ENCODE measurements around the gene MIER1.
"Not testable (repeated sequence)": the region's sequence is repeated elsewhere in the genome, so short reads cannot be mapped to it uniquely, and the experiment has no call there.

MIER1 gene
- total RNA-seq: 121 to 135 (median 132) reads per million in 4 experiments

DNA sequence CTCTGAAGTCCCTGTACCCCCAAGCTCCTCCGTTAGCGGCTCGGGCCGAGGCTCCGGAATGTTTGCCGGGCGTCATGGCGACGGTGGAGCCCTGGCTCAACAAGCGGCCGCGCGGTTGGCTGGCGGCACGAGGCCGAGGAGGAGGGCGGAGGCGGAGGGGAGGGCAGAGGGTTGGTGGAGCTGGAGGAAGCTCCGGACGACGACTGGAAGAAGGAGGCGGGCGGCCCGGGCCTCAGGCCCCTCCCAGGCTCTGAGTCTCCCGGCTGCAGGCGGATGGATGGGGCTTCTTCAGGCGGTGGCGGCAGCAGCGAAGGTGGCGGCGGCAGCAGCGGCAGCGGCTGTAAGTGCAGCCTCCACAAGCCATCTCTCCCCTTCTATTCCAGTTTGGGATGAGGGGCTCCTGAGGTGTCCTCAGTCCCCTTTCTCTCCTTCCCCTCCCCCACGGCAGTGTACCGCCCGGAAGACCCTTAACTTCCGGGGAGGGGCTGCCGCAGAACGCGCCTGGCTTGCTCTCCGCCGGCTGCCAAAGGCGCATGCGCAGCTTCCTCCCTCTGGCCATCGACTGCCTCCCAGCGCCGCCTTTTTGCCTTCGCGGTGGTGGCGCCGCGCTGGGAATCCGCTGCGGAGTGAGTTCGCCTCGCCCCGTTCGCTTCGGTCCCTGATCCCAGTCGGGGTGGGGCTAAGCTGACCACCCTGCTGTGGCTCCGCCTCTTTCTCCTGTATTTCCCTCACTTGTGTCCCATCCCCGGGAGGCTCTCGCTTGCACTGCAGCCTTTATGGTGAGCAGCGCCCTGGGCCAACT, at the start of gene MIER1, which contains the start of gene DNAI4:
TSS of gene MIER1 (plus strand) at position 235 of the 802 bp plus-strand sequence. CDS start at position 274, 39 bp downstream.
TSS of gene DNAI4 (minus strand) at position 101 of the 802 bp plus-strand sequence. CDS start at position 76, 25 bp downstream.
- peak; percentile 93 for DNase-seq

DNA sequence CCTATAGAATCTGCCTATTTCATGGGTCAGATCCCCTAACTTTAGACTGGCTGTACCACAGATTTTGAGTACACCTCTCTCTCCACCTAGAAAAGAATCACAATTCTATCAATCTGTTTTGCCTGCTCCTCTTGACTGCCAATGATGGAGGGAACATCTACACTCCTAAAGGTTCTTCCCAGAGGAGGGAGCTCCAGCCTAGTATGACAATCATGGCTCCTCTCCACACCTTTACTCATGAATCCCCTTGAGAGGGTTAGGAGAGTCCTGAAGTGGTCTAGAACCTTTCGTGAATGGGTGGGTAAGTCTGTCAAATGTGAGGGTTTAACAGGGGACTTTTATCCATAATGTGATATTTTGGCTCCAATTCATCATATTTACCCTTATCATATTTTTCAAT, 48.1 kb upstream of the MIER1 start:
- DNase-seq: no peak

DNA sequence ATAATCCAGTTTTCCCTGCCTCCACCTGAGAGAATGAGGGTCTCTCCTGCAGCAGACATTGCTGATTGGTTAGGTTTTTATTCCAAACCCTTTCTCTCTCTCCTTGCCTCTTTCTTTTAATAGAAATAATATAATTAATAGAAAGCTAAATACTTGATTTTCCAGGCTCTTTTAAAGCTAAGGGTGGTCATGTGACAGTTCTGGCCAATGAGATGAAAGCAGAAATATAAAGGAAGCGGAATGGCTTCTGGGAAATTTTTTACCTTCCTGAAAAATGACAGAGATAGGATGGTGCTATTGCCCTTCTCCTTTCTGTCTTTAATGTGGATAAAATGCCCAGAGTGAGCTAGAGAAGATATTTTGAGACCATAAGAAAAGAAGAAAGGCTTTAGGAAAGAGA, 35.8 kb upstream of the MIER1 start:
- DNase-seq: no peak

DNA sequence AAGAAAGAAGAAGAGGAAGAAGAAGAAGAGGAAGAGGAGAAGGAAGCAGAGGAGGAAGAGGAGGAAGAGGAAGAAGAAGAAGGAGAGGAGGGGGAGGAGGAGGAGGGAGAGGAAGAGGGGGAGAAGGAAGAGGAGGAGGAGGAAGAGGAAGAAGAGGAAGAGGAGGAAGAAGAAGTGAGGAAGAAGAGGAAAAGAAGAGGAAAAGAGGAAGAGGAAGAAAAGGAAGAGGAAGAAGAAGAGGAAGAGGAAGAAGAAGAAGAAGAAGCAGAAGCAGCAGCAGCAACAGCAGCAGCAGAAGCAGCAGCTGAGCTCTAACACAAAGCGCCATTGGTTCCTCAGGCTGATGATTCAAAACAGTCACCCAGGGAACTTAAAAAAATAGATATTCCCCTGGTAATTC, 34.2 kb upstream of the MIER1 start:
- DNase-seq: no peak

DNA sequence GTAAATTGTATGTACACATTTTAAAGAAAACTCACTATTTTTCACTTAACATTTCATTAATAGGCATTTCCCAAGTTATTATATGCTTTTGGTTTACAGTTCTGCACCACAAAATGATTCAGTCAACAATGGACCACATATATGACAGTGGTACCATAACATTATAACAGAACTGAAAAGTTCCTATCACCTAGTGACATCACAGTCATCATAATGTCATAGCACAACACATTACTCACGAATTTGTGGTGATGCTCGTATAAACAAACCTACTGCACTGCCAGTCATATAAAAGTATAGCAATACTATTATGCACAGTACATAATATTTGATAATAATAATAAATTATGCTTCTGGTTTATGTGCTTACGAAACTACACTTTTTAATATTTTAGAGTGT, 31.1 kb upstream of the MIER1 start:
- no peak for DNase-seq

DNA sequence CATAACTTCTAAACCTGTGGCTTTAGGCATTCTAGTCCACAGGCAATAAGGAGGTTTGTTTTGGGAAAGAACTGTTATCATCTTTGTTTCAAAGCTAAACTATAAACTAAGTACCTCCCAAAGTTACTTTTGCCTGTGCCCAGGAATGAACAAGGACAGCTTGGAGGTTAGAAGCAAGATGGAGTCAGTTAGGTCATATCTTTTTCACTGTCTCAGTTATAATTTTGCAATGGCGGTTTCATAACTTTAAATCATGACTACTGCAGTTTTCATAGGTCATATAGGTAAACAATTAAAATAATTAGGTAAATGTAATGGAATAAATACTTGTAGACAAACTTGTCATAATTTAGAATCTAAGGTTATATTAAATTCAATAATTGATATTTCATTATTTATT, 9.6 kb upstream of the MIER1 start:
- DNase-seq: not testable (repeated sequence)

DNA sequence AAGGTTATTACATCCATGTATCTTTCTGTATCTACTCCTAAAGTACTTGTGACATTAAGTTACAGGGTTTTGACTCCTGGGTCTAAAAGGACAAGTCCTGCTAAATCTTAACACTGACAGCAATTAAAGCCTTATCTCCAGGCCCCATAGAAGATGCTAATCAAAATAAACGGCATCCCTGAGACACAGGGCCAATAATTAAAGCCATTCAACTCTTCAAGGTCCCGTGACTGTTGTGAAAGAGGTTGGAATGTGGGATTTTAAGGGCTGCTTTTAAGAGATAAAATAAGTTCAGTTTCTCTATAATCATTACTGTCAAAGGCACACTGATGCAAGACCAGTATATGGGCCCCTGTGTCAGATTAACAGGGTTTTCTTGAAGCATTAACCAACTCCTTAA, 8.5 kb upstream of the MIER1 start:
- DNase-seq: no peak

DNA sequence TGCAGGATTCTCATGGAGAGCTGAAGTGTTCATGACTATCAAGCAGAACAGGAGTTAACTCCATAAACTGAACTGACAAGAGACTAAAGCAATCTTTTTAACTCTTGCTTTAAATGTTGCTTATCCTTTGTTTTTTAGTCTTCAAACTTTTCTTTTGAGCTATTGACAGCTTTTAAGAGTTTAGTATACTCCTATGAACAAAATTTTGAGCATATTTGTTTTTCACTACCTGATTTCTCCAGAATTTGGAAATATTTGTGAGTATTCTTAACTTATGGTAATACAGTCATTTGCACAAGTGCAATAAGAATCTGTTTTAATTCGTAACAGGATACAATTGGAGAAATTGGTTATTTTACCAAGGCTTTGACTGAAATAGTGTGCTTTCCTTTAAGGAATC, 7.3 kb upstream of the MIER1 start:
- no peak for DNase-seq

DNA sequence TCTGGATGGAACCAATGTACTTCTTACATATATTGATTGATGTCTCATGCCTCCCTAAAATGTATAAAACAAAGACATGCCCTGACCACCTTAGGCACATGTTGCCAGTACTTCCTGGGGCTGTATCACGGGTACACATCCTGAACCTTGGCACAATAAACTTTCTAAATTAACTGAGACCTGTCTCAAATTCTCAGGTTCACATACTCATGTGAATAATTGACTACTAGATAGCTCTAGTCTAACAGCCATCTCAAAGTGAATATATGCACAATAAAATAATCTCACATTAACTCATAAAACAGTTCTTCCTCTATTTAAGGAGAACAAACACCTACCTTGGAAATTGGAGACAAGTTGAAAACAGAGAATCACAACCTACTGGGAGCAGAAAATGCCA, 5.7 kb upstream of the MIER1 start:
- DNase-seq: no peak

DNA sequence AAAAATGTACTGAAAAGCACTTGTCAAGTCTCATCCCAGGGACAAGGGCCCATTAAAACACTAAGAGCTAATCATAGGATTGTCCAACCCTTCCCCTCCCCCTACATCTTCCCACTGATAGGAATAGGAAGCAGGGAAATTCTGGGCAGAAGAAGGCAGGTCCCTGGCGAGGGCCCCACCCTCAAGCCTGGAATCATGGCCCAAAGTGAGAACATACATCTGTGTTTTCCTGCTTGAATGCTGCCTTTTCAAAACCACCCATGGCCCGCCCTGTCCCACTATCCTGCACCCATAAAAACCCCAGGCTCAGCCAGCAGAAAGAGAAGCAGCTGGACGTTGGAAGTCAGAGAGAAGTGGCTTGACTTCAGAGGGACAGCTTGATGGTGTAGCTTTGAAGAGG, 5.0 kb upstream of the MIER1 start:
- DNase-seq: no peak

DNA sequence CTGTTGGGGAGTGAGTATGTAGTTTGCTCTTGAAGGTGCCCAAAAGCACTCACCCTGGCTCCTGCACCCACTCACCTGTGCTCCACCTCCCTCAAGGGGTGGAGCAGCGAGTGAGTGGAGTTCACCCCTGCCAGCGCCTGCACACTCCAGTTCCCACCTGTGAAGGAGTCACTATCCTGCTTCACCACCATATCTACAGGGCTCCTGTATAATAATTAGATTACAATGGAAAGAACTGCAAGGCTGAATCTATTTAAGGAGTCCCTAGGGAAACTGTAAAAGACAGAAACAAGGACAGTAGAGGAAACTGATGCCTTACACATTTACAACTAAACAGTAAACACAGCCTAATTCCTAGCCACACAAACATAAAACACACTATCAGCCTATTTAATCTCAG, 4.2 kb upstream of the MIER1 start:
- DNase-seq: no peak

DNA sequence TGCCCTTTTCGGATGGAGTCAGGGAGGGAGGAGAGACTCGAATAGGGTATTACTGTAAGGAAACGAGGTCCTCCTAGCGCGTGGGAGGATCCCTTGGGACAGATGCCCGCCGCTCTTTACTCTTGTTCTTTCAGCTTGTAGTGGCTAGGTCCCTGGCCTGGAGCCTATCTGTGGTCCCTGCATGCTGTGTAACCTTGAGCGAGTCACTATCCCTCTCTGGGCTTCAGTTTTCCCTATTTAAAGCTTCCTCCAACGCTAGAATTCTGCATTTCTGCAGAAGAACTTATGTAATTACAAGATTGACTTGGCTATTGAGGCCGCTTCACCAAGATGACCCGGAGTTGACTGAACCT, 744 bp downstream of the MIER1 start:
- no peak for DNase-seq

DNA sequence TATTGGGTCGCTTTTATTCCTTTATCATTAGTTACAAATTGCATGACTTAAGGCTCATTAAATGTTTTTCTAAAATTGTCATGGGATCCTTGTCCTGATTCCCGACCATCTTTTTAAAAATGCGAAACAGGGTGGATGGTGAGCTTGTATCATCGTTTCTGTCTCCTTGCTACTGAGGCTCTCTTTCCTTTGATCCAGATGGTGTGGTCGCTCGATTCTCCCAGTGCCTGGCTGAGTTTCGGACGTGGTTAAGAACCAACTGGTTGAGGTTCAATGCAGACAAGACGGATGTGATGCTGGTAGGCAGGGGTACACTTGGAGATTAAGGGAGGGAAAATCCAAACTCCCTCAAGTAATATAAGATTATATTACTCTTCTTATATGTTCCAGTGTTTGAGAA, 1.2 kb downstream of the MIER1 start:
- DNase-seq: no peak

DNA sequence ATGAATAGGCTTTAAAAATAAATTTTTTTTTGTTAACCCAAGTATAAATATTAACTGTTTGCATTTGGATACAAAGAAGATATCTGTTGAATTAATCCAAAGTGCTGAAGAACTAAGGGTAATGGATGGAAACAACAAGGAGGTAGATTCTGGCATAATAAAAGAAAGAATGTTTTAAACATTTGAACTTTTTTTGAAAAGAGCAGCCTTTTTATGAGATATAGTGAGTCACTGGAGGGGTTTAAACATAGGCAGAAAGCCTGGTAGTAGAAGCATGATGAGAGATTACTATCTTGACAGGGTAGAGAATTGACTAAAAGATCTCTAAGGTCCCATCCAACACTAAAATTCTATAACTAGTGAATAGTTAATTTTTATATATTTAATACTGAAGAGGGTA, 2.7 kb downstream of the MIER1 start:
- no peak for DNase-seq

DNA sequence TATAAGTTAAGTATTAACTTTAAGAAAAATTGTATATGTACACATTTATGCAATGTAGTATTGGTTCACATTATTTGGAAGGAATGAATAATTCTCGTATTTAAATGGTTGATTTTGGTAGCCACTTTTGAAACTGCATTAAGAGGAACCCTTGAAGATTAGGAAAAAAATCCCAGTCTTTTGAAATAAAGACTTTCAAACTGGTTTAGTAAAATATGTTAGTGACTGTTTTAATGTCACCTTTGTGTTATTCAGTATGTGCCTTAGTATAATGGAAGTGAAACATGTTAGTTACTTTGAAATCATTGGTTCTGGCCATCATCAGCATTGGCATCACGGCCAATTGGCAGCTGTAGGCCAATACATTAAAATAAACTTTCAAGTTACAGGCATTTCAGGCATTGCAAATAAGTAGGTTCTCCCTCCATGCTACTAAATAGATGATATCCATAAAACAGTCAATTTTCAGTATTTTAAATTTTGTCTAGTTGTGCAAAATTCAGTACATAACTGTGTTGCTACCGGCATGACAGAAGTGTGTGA, 4.4 kb downstream of the MIER1 start:
- no peak for DNase-seq

DNA sequence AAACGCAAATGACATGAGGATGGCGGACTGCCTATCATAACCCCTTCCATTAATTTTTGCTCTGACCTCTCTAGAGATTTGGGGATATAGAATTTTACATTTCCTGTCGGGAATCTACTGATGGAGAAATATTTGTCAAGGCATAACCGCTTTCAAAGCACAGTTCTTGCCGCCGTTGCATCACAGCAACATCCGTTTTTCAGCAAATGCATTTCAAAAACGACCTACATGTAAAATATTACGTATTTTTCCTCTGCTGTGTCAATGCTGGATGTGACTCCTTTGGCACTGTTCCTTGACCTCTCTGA, 4.9 kb downstream of the MIER1 start:
- DNase-seq: no peak

DNA sequence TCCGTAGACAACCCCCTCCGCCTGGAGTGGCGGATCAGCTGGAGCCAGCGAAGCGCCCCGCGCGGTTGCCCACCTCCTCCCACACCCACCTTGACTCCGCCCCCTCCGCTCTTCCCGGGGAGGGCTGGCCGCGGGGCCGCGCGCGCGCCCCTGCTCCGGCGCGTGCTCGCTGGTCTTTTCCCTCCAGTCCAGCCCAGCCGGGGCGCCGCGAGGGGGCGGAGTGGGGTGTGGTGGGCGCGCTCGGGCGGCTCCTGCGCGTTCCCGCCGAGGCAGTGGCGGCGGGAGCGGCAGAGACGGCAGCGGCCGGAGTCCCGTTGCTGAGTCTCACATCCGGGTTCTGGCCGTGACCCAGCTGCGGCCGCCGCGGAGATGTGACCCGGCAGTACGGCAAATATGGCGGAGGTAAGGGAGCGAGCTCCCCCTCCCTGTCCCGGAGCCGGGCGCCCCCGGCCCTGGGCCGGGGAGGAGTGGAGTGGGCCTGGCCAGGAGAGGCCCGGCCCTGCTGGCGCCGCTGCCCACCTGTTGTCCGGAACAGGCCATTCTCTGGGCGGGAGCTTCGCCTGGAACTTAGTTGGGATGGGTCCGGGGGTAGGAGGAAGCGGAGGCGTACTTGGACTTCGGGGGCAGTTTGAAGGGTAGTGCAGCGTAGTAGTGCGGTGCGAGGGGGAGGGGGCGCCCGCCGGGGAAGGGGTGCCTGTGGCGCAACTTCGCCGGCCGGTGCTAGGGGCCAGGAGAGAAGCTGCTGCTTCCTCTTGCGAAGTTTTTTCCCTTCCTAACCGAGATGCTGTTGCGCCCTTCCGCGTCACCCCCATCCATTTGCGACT, 5.4 kb downstream of the MIER1 start:
- peak; percentile 93 for DNase-seq

DNA sequence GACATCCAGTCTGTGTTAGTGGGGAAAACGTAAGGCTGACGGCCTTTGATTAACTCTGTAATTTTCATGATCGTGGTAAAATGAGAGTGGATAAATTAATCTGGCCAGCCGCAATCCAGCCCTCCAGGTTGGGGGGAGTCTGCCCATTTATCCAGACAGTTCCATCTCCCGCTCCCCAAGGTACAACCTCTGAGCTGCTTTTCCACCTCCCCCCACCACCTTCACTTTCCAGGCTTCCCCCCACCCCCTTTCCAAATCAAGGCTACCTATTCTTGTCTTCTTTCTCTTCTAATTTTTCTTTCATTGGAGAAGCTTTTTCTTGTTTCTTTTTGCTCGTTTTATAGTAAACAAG, 6.0 kb downstream of the MIER1 start:
- no peak for DNase-seq

DNA sequence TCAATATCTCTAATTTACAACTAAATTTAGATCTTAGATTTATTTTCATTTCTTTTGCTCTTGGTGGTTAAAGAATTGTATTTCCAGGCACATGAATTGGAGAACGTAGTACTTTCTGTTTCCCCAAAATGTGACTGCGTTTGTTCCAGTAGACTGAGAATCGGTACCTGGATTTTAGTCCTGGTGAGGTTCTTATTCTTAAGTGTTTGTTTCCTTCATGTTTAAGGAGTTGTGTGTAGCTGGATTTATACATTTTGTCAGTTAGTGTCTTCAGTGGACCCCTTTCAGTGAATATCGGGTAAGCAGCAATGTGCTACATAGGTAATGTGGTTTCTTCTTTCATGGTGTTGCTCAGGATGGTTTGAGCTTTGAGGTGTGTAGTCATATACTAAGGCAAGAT, 6.8 kb downstream of the MIER1 start:
- no peak for DNase-seq

DNA sequence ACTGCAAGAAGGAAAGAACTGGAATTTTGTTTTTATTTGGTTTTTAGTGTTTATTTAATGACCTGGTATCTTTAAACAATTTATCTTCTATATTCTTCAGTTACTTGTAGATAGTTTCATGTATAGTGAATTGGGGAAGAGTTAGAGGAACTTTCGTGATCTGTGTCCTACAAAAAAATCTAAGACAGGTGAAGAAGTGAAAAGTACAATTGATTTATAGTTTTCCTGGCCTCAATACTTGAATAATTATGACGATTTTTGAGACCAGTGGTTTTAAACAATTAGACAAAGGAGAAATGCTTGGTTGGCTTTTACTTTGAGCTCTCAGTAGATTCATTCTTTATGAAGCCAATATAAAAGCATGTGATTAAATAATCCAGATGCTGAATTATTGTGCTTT, 7.5 kb downstream of the MIER1 start:
- DNase-seq: no peak

DNA sequence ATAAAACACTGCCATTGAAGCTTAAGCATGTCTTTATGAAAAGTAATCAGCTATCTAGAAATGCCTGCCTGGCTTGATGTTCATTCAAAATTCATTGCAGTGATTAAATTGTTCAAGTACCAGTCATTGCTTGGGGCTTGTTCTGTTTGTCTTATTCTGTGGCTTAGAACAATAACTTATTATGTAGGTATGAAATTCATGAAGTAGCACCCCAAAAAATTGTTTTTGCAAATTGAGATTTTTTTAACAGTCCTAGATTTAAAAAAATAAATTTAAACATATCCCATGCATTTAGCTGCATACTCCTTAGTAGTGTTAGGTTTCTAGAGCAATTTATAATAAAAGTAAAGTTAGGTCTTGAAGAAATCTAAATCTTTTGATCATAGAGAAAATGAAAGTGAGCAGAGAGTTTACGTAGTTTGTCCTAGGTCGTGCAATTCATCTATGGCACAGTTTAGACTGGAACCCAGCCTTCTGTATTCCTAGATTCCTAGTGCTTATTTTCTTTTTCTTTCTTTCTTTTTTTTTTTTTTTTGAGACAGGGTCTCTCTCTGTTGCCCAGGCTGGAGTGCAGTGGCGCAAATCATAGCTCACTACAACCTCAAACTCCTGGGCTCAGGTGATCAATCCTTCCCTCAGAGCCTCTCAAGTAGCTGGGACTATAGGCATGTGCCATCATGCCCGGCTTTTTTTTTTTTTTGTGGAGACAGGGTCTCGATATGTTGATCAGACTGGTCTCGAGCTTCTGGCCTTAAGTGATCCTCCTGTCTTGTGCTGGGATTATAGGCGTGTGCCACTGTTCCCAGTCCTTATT, 9.3 kb downstream of the MIER1 start:
- DNase-seq: no peak

DNA sequence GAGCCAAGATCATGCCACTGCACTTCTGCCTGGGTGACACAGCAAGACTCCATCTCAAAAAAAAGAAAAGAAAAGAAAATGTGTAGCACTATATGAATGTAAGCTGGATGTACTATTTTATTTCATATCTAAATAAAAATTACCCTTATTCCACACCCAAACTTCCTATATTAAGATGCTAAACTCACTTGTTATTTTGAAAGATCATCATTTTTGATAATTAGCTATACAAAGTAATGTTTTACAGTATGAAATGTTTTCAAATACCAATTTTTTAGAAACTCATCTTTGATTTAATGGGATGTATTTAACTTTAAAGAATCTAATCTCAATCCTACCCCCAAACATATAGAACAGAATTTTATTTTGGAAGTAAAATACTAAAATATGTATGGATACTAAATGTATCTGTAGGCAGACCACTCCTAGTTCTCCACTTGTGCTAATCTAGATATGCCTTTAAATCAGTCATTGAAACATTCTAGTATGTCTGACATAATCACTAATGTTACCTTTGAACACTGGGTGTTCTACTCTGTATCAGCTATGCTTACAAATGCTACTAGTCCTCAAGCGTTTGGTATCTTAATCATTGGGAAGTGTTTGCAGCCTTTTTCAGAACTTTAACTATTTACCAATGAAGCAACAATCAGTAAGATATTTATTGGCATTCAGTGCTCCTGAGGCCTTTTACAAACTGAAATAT, 12.9 kb downstream of the MIER1 start:
- no peak for DNase-seq

DNA sequence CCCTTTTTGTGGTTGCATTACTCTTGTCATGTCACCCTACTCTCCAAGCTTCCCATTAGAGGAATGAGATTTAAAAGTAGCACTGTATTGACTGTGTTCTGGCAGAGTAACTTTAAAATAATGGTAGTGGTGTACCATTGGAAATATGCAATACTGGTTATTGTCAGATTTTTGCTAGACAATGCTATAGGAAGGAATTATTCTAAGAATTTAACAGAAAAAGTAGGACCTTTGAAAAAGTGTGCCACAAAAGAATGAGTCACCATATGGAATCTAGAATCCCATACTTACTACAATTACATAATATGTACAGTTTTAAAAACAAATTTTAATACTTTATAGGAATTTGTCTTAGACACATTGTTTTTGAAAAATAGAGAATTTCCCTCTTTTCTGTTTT, 13.8 kb downstream of the MIER1 start:
- no peak for DNase-seq
